ENCODE results near the gene OBI1.

The OBI1 gene

DNA sequence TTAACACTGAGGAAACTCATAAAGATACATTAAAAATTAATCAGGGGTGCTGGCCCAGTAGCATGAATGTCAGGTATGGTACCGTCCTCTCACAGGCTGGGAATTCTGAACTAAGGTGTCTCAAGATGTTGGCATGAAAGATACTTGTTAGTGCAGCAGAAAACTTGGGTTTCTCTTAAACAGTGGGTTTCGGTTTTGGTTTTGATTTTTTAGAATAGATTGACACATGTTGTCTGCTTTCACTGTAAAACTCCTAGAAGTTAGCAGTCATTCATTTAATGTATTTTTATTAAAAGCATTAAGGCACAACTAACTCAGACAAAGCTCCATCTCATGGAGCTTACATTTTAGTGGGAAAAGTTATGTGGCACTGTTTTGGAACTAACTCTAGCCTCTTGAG, 3.5 kb upstream of the OBI1 start:
- DNase-seq (ENCODE audit: low read depth) = no peak
- H3K4me3 ChIP-seq (ENCODE audit: low read depth, low read length) = no peak overlapping the region
- no peak for TF ChIP-seq POLR2A (IDR thresholded peaks at IDR 0.05; ENCODE audit: extremely low read depth, insufficient read length)
- no peak for TF ChIP-seq MYC (IDR thresholded peaks at IDR 0.05; ENCODE audit: low read depth, low read length)
- TF ChIP-seq MAX (IDR thresholded peaks at IDR 0.05; ENCODE audit: low read depth, low read length) = no peak
- TF ChIP-seq CTCF (IDR thresholded peaks at IDR 0.05; ENCODE audit: low read depth, low read length) = no peak

GRCh38 chr13:78660495-78660857, 1.5 kb upstream of the OBI1 start:
- no peak for DNase-seq (ENCODE audit: low read depth)
- H3K4me3 ChIP-seq (ENCODE audit: low read depth, low read length) = no peak overlapping the region
- TF ChIP-seq POLR2A (IDR thresholded peaks at IDR 0.05; ENCODE audit: extremely low read depth, insufficient read length) (no peak), CTCF (IDR thresholded peaks at IDR 0.05; ENCODE audit: low read depth, low read length) (no peak), MYC (IDR thresholded peaks at IDR 0.05; ENCODE audit: low read depth, low read length) (no peak), MAX (IDR thresholded peaks at IDR 0.05; ENCODE audit: low read depth, low read length) (no peak)

DNA sequence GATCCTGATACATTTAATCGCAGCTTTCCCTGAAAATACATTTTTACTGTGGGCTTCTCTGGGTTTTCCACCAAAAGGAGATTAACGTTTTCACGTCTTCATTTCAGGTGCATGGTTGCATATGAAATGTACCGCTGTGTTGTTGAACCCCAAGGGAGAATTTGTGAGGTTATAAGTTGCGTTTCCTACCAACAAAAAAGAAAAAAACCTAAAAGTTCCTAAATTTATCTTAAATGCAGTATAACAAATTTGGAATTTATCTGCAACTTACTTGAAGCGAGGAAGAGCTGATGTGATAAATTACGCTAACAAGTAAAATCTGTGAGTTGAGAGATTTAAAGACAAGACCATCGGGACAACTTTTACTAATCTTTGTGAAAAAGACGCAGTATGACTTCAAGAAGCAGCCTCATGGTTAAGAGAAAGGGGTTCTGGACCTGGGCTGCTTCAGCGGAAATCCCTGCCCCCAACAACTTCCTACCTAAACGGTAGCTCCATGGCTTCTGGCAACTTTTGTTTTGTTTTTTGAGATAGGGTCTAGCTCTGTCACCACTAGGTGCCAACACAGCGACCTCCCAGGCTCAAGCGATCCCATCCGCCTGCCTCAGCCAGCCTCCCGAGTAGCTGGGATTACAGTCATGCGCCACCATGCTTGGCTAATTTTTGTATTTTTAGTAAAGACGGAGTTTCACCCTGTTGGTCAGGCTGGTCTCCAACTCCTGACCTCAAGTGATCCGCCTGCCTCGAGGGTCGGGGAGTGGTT, 958 bp upstream of the OBI1 start:
- no peak for DNase-seq (ENCODE audit: low read depth)
- no peak for TF ChIP-seq MYC (IDR thresholded peaks at IDR 0.05; ENCODE audit: low read depth, low read length)
- TF ChIP-seq POLR2A (IDR thresholded peaks at IDR 0.05; ENCODE audit: extremely low read depth, insufficient read length) = no peak
- TF ChIP-seq MAX (IDR thresholded peaks at IDR 0.05; ENCODE audit: low read depth, low read length) = no peak
- H3K4me3 ChIP-seq (ENCODE audit: low read depth, low read length) = no peak overlapping the region

- H3K4me3 ChIP-seq (ENCODE audit: low read depth, low read length) = no peak overlapping the region
- DNase-seq (ENCODE audit: low read depth) = no peak
- no peak for TF ChIP-seq MAX (IDR thresholded peaks at IDR 0.05; ENCODE audit: low read depth, low read length)
- TF ChIP-seq MYC (IDR thresholded peaks at IDR 0.05; ENCODE audit: low read depth, low read length) = no peak
- TF ChIP-seq CTCF (IDR thresholded peaks at IDR 0.05; ENCODE audit: low read depth, low read length) = no peak
Measured at GRCh38 chr13:78659450-78659730, 435 bp upstream of the OBI1 start.

GRCh38 chr13:78657699-78658629, 991 bp downstream of the OBI1 start:
- no peak for TF ChIP-seq MAX (IDR thresholded peaks at IDR 0.05; ENCODE audit: low read depth, low read length)
- no peak for TF ChIP-seq MYC (IDR thresholded peaks at IDR 0.05; ENCODE audit: low read depth, low read length)
- TF ChIP-seq CTCF (IDR thresholded peaks at IDR 0.05; ENCODE audit: low read depth, low read length) = no peak
- TF ChIP-seq POLR2A (IDR thresholded peaks at IDR 0.05; ENCODE audit: extremely low read depth, insufficient read length) = no peak
- peak overlapping the region; percentile 95 for H3K4me3 ChIP-seq (ENCODE audit: low read depth, low read length)
- DNase-seq (ENCODE audit: low read depth) = peak; percentile 33

DNA sequence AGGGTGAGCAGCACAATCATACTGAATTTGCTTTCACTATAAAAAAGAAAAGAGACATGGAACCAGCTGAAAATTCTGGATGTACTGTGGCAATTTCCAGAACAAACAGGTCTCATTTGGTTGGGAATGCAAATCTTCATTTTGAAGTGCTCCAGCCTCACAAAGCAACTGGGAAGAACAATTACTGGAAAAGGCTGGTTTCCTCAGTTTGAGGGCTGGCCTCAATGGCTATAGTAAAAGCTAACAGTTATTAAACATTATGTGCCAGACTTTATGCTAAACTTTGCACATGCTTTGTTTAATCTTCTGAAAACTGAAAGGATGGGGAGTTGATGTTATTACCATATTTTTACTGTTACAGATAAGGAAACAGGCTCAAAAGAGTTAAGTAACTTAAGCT, 3.0 kb downstream of the OBI1 start:
- H3K4me3 ChIP-seq (ENCODE audit: low read depth, low read length) = no peak overlapping the region
- no peak for DNase-seq (ENCODE audit: low read depth)
- TF ChIP-seq POLR2A (IDR thresholded peaks at IDR 0.05; ENCODE audit: extremely low read depth, insufficient read length) (no peak), MAX (IDR thresholded peaks at IDR 0.05; ENCODE audit: low read depth, low read length) (no peak), MYC (IDR thresholded peaks at IDR 0.05; ENCODE audit: low read depth, low read length) (no peak), CTCF (IDR thresholded peaks at IDR 0.05; ENCODE audit: low read depth, low read length) (no peak)

Data from NB4 (cell line).